HepG2 (cell line): ENCODE data around the gene MACROH2A1. TPM values are rescaled to one million over a fixed set of nuclear protein-coding genes. Genes with fewer than 3 reads are reported as not detected.

Source experiments
- ATAC-seq: fragments of 200-7000 bp; cut with Tn5 transposase; 3 replicates; pipeline ENCODE4 v1.9.1; 2020; ENCODE audit warnings: mild to moderate bottlenecking, moderate library complexity
- BruUV-seq: library from RNA; stranded (reverse); fragments of 400-500 nt; replicated peaks from 2 replicates; lab custom pipeline; 2021; lab: Mats Ljungman, UMichigan
- CTCF ChIA-PET: fragments of 300-600 bp; formaldehyde crosslinking; extraction: SDS; loops from one replicate; lab custom pipeline; 2021; ENCODE audit warnings: low total read pairs, inconsistent platforms, low intra/inter-chr PET ratio; lab: Yijun Ruan, JAX
- POLR2A ChIA-PET: fragments of 350-600 bp; sonication (Branson Sonifier 250); formaldehyde crosslinking; loops from one replicate; lab custom pipeline; 2020; ENCODE audit warnings: antibody characterized with exemption, inconsistent platforms; lab: Yijun Ruan, JAX
- DNase-seq: peaks from one replicate; pipeline ENCODE4 v3.0.0-alpha.2; 2015; ENCODE audit warnings: low spot score
- FAIRE-seq: peaks from 3 replicates; lab custom pipeline; 2011; peaks lifted over from hg19 to GRCh38; lab: Jason Lieb, UNC
- H2AFZ ChIP-seq: one replicate; pipeline ENCODE4 v1.6.1; 2011; ENCODE audit warnings: low read length, inconsistent platforms
- H3K27ac ChIP-seq: fragments of 300-600 bp; 3 replicates; pipeline ENCODE4 v1.8.0; 2011; ENCODE audit warnings: mixed run types, mild to moderate bottlenecking, mixed read lengths, low read length, inconsistent platforms; ENCODE audit not compliant: insufficient read depth; ENCODE audit errors: extremely low read length
- H3K27me3 ChIP-seq, 2 experiments: fragments of 200-600 bp in 1 of 2; 2 replicates in 1 of 2; 3 replicates in 1 of 2; pipeline versions ENCODE4 v1.6.0 to v1.8.0; 2011; ENCODE audit warnings: low read length in 2 of 2, mild to moderate bottlenecking in 2 of 2, moderate library complexity in 2 of 2, inconsistent platforms in 1 of 2; ENCODE audit not compliant: insufficient read depth in 2 of 2, control insufficient read depth in 1 of 2
- H3K36me3 ChIP-seq, 2 experiments: fragments of 200-600 bp in 1 of 2; replicated peaks in 1 of 2; 2 replicates in 1 of 2; 3 replicates in 1 of 2; pipeline versions ENCODE4 v1.5.1 to v1.8.0; 2011; ENCODE audit warnings: low read length in 2 of 2, inconsistent platforms in 1 of 2; ENCODE audit not compliant: insufficient read depth in 2 of 2, control insufficient read depth in 1 of 2
- H3K4me1 ChIP-seq: 2 replicates; pipeline ENCODE4 v1.5.1; 2012; ENCODE audit warnings: low read length, inconsistent platforms; ENCODE audit not compliant: insufficient read depth
- H3K4me2 ChIP-seq: 2 replicates; pipeline ENCODE4 v1.6.0; 2011; ENCODE audit warnings: low read depth, low read length, inconsistent platforms
- H3K4me3 ChIP-seq, 3 experiments: fragments of 200-600 bp in 1 of 3; sonication (generic), shearing (Covaris generic) in 1 of 3; replicated peaks in 1 of 3; 2 replicates each; pipeline ENCODE4 v1.5.1; 2011 to 2016; ENCODE audit warnings: low read length in 3 of 3, inconsistent platforms in 2 of 3, low read depth in 2 of 3, mild to moderate bottlenecking in 2 of 3, control low read depth in 1 of 3, mixed read lengths in 1 of 3; ENCODE audit not compliant: insufficient read depth in 1 of 3
- H3K79me2 ChIP-seq: one replicate; pipeline ENCODE4 v1.6.1; 2011; ENCODE audit warnings: low read length, inconsistent platforms; ENCODE audit not compliant: insufficient read depth
- H3K9ac ChIP-seq: 2 replicates; pipeline ENCODE4 v1.6.0; 2011; ENCODE audit warnings: mild to moderate bottlenecking, low read depth, low read length, inconsistent platforms; ENCODE audit not compliant: insufficient read depth
- H3K9me3 ChIP-seq: 2 replicates; pipeline ENCODE4 v1.5.1; 2012; ENCODE audit warnings: mild to moderate bottlenecking, low read length
- H4K20me1 ChIP-seq: 2 replicates; pipeline ENCODE4 v1.6.0; 2011; ENCODE audit warnings: inconsistent platforms, mild to moderate bottlenecking, low read length, moderate library complexity; ENCODE audit not compliant: insufficient read depth
- CBFB ChIP-seq: sonication (generic); formaldehyde crosslinking; IDR thresholded peaks from 2 replicates; pipeline ENCODE4 v1.4.0; 2020; ENCODE audit warnings: missing genetic modification reagents
- KAT7 ChIP-seq: IDR thresholded peaks from 2 replicates; pipeline ENCODE4 v1.6.1; 2018; ENCODE audit warnings: borderline replicate concordance, missing compliant biosample characterization
- KLF12 ChIP-seq: sonication (generic); formaldehyde crosslinking; IDR thresholded peaks from 2 replicates; pipeline ENCODE4 v1.4.0; 2020; ENCODE audit warnings: missing genetic modification reagents, borderline replicate concordance
- MLXIP ChIP-seq: sonication (generic); formaldehyde crosslinking; IDR thresholded peaks from 2 replicates; pipeline ENCODE4 v1.9.0; 2021; ENCODE audit warnings: missing genetic modification reagents, borderline replicate concordance
- RFX3 ChIP-seq: IDR thresholded peaks from 2 replicates; pipeline ENCODE4 v1.6.1; 2016; ENCODE audit warnings: missing biosample characterization, missing genetic modification reagents
- SMAD9 ChIP-seq: sonication (generic); formaldehyde crosslinking; IDR thresholded peaks from 2 replicates; pipeline ENCODE4 v1.5.1; 2020; ENCODE audit warnings: mild to moderate bottlenecking, missing genetic modification reagents
- ZC3H13 ChIP-seq: sonication (generic); formaldehyde crosslinking; IDR thresholded peaks from 2 replicates; pipeline ENCODE4 v1.8.1; 2023; ENCODE audit warnings: mild to moderate bottlenecking, missing genetic modification reagents, moderate library complexity
- ZFP82 ChIP-seq: sonication (generic); formaldehyde crosslinking; IDR thresholded peaks from 2 replicates; pipeline ENCODE4 v1.5.1; 2020; ENCODE audit warnings: mild to moderate bottlenecking, missing genetic modification reagents, borderline replicate concordance
- ZNF232 ChIP-seq: sonication (generic); formaldehyde crosslinking; IDR thresholded peaks from 2 replicates; pipeline ENCODE4 v1.4.0; 2020; ENCODE audit warnings: missing genetic modification reagents, borderline replicate concordance
- ZNF253 ChIP-seq: sonication (generic); formaldehyde crosslinking; IDR thresholded peaks from 2 replicates; pipeline ENCODE4 v1.8.0; 2022; ENCODE audit warnings: mild to moderate bottlenecking, missing genetic modification reagents, borderline replicate concordance
- ZNF3 ChIP-seq: IDR thresholded peaks from 2 replicates; pipeline ENCODE4 v1.7.0; 2017; ENCODE audit warnings: inconsistent platforms
- ZNF33B ChIP-seq: sonication (generic); formaldehyde crosslinking; IDR thresholded peaks from 2 replicates; pipeline ENCODE4 v1.5.1; 2020; ENCODE audit warnings: mild to moderate bottlenecking, missing genetic modification reagents
- ZNF761 ChIP-seq: sonication (generic); formaldehyde crosslinking; conservative IDR thresholded peaks from 2 replicates; pipeline ENCODE4 v1.4.0; 2020; ENCODE audit warnings: mild to moderate bottlenecking, missing genetic modification reagents
- ZNF781 ChIP-seq: sonication (generic); formaldehyde crosslinking; IDR thresholded peaks from 2 replicates; pipeline ENCODE4 v1.5.1; 2020; ENCODE audit warnings: borderline replicate concordance, mild to moderate bottlenecking, missing genetic modification reagents; ENCODE audit errors: not compliant biosample characterization
- ZSCAN9 ChIP-seq: IDR thresholded peaks from 2 replicates; pipeline ENCODE4 v1.6.1; 2016; ENCODE audit warnings: borderline replicate concordance
- WGBS: methylation state at CpG from one replicate; pipeline ENCODE4 v1.1.6; 2017; ENCODE audit warnings: low lambda C conversion rate; 5-methylcytosine and 5-hydroxymethylcytosine counted together
- in situ Hi-C: cut with HindIII; loops from 2 replicates; pipeline ENCODE4 v1.10.0; 2017; ENCODE audit warnings: low pct_unique_long_range_greater_than_20kb; ENCODE audit not compliant: extremely low pct_ligation_motif_present
- intact Hi-C: fragments of 100-400 bp; cut with micrococcal nuclease; formaldehyde crosslinking; loops from one replicate; pipeline ENCODE4 v1.10.0; 2022; ENCODE audit not compliant: unreplicated experiment
- polyA plus RNA-seq, 8 experiments: library from polyadenylated mRNA; depleted of rRNA in 3 of 8; stranded (reverse) in 7 of 8; unstranded in 1 of 8; fragments of >200 nt; fragmentation: Illumina TruSeq in 4 of 8; extraction: Trizol in 4 of 8; gene quantifications; 2 replicates each; pipeline versions ENCODE4 v1.2.1 to v1.2.3, GENCODE V29; 2011 to 2016; ENCODE audit warnings: low read depth in 4 of 8, missing spikeins in 1 of 8, mixed read lengths in 1 of 8; ENCODE audit not compliant: insufficient read depth in 1 of 8
- total RNA-seq, 5 experiments: library from RNA; depleted of rRNA; stranded (reverse); fragments of >200 nt; fragmentation: Illumina TruSeq; extraction: Trizol; gene quantifications; 2 replicates each; pipeline ENCODE4 v1.2.3, GENCODE V29; 2016; ENCODE audit warnings: low read depth in 1 of 5

MACROH2A1 gene
- total and polyA plus RNA-seq, 2 of the 13 experiments (the other 11 are each of a cell fraction or from before 2014, with no cell fraction given), result 69.1 to 158 TPM

- Histone ChIP-seq H3K27me3 (no peaks in the 10 kb centered on the region), H3K9ac (no peak overlapping the region), H3K4me2 (no peak overlapping the region), H3K79me2 (no peaks in the 10 kb centered on the region), H2AFZ (no peak overlapping the region), H3K27ac (no peak overlapping the region), H3K36me3 (peaks cover 39 to 92% of the 10 kb centered on the region in 2 experiments), H4K20me1 (no peaks in the 10 kb centered on the region), H3K4me3 (no peak overlapping the region), H3K9me3 (no peaks in the 10 kb centered on the region), H3K4me1 (peaks cover 14% of the 10 kb centered on the region; the same call in 1 of the 2 replicates)
- DNase-seq (no peak), ATAC-seq (no peak), FAIRE-seq (no peak)
- TF ChIP-seq MLXIP (CRISPR knock-in tag) (no peak), KLF12 (CRISPR knock-in tag) (no peak)
- in situ Hi-C loops (no loop called here), intact Hi-C loops (no loop called here)
- no TSS peak for BruUV-seq
- POLR2A ChIA-PET, result no interaction called here
- WGBS, result 92% methylated on average over 10 of the region's 10 CpGs
- CTCF ChIA-PET, result no interaction called here
These were observed 55.6 kb downstream of the MACROH2A1 start for GRCh38 chr5:135343413-135343812.

GRCh38 chr5:135342551-135342875 is 56.5 kb downstream of the MACROH2A1 start:
- 96% methylated on average over 4 of the region's 4 CpGs for WGBS
- intact Hi-C loops, result no loop called here
- H3K36me3 ChIP-seq, result peaks cover 41 to 97% of the 10 kb centered on the region in 2 experiments

More at GRCh38 chr5:135342551-135342875, 56.5 kb downstream of the MACROH2A1 start:
- Histone ChIP-seq H3K4me2 (no peak overlapping the region), H3K27ac (no peak overlapping the region), H3K9me3 (no peaks in the 10 kb centered on the region), H3K9ac (no peak overlapping the region), H2AFZ (no peak overlapping the region), H3K4me3 (no peak overlapping the region), H3K79me2 (no peaks in the 10 kb centered on the region), H4K20me1 (no peaks in the 10 kb centered on the region), H3K27me3 (no peaks in the 10 kb centered on the region), H3K4me1 (peaks cover 14% of the 10 kb centered on the region; the same call in 1 of the 2 replicates)
- FAIRE-seq, result no peak
- no TSS peak for BruUV-seq
- ATAC-seq, result no peak
- TF ChIP-seq KAT7 (CRISPR knock-in tag), result no peak
- TF ChIP-seq SMAD9 (CRISPR knock-in tag), result no peak
- TF ChIP-seq CBFB (CRISPR knock-in tag), result no peak
- no peak for TF ChIP-seq ZNF781 (CRISPR knock-in tag)
- TF ChIP-seq ZSCAN9 (CRISPR knock-in tag), result no peak
- no peak for TF ChIP-seq ZNF253 (CRISPR knock-in tag)
- no peak for TF ChIP-seq ZC3H13 (CRISPR knock-in tag)
- TF ChIP-seq ZNF33B (CRISPR knock-in tag), result no peak
- TF ChIP-seq ZFP82 (CRISPR knock-in tag), result no peak
- no peak for TF ChIP-seq RFX3 (CRISPR knock-in tag)
- no peak for TF ChIP-seq ZNF761 (CRISPR knock-in tag)
- TF ChIP-seq ZNF3 (CRISPR knock-in tag), result no peak
- no peak for TF ChIP-seq ZNF232 (CRISPR knock-in tag)
- in situ Hi-C loops, result no loop called here
- ChIA-PET POLR2A (no interaction called here), CTCF (no interaction called here)
- DNase-seq, result no peak
